ENCODE results near the gene ACTA1. TPM values are rescaled to one million over a fixed set of nuclear protein-coding genes. Genes with fewer than 3 reads are reported as not detected.
A peak's percentile ranks its signal among the peaks of the same experiment; 100 is the strongest.

Gene ACTA1
- total and polyA plus RNA-seq, 10 of the 15 experiments (the other 5 are each of a cell fraction or from before 2014, with no cell fraction given) = 0.05 to 0.35 (median 0.12) TPM; not detected in 7

DNA sequence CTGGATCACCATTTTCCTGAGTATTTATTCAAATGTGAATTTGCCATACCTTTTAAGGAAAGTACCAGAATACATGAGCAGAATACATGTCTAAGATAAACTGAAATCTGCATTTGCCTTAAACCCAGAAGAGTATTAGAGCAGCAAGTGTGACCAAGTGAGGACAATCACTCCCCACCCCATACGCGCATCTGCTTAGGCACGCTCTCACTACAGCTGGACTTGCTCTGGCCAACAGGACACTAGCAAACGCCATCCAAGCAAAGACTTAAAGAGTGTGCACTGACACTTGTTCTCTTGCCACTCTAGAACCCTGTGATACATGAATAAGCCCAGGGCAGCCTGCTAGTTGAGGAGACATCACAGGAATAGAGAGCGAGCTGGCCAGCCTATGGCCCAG, 48.6 kb upstream of the ACTA1 start (continued):
- no peak for TF ChIP-seq EZH2 (IDR thresholded peaks at IDR 0.05; ENCODE audit: borderline replicate concordance, control insufficient read depth, low read depth, low read length)
- no peak for TF ChIP-seq ZSCAN29 (IDR thresholded peaks at IDR 0.05)

DNA sequence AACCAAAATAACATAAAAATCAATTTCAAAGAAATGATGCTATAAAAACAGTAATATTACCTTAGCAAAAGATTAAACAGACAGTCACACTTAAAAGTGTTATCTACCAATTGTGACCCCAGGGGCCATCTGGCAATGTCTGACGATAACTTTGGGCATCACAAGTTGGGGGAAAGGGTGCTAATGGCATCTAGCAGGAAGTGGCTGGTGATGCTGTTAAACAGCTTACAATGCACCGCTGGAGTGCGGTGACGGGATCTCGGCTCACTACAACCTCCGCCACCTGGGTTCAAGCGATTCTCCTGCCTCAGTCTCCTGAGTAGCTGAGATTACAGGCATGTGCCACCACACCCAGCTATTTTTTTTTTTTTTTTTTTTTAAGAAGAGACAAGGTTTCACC, 46.6 kb upstream of the ACTA1 start:
- Histone ChIP-seq H3K4me2 (ENCODE audit: control insufficient read depth, insufficient read depth) (peak overlapping the region; percentile 46; the same call in 1 of the 2 replicates), H3K4me1 (ENCODE audit: control insufficient read depth, insufficient read depth, low read length) (peaks cover 31% of the 10 kb centered on the region), H3K79me2 (ENCODE audit: control insufficient read depth, insufficient read depth, low read length) (no peaks in the 10 kb centered on the region; the same call in 1 of the 2 replicates), H3K27ac (ENCODE audit: control insufficient read depth, insufficient read depth) (peak overlapping the region; percentile 65), H3K9ac (ENCODE audit: control insufficient read depth, insufficient read depth, low read length) (peak overlapping the region; percentile 45; the same call in 1 of the 2 replicates), H3K27me3 (replicated peaks in 1 of 2; ENCODE audit: control insufficient read depth in 2 of 2, insufficient read depth in 2 of 2, low read length in 1 of 2) (no peaks in the 10 kb centered on the region), H3K9me3 (replicated peaks; ENCODE audit: control insufficient read depth, insufficient read depth, low read length) (no peaks in the 10 kb centered on the region), H4K20me1 (ENCODE audit: control insufficient read depth, insufficient read depth) (no peaks in the 10 kb centered on the region), H3K36me3 (ENCODE audit: control insufficient read depth in 2 of 2, insufficient read depth in 2 of 2, low read length in 1 of 2) (peaks cover 4 to 7% of the 10 kb centered on the region in 2 experiments), H3K4me3 (no peak overlapping the region), H2AFZ (ENCODE audit: control insufficient read depth, low read depth, low read length) (no peak overlapping the region)
- RAD21 ChIA-PET (ENCODE audit: unreplicated experiment) = interaction anchor here (0.7 to 6.5 kb wide), 6 partner anchors 13 to 226 kb away, joined by 3 to 77 read pairs (median 4); no protein-coding TSS in a partner anchor
- FAIRE-seq = no peak
- TF ChIP-seq BRCA1 (IDR thresholded peaks at IDR 0.05; ENCODE audit: low read depth, low read length) (no peak), JUNB (IDR thresholded peaks at IDR 0.05) (0 out of 2 replicates have a peak, but pooled peaks have one; percentile 7), POU2F2 (IDR thresholded peaks at IDR 0.05; ENCODE audit: borderline replicate concordance, low read depth, low read length) (0 out of 3 replicates have a peak, but pooled peaks have one; percentile 2), RELA (IDR thresholded peaks at IDR 0.05; ENCODE audit: borderline replicate concordance, partially characterized antibody) (no peak), ZBTB33 (IDR thresholded peaks at IDR 0.05) (peak; percentile 53; the same call in 1 of the 2 replicates), TCF3 (IDR thresholded peaks at IDR 0.05; ENCODE audit: borderline replicate concordance, insufficient read depth, low read depth, low read length) (0 out of 2 replicates have a peak, but pooled peaks have one; percentile 3), NR2F1 (conservative IDR thresholded peaks at IDR 0.05) (peak; percentile 3; the same call in 1 of the 2 replicates)
- WGBS (ENCODE audit: insufficient coverage, insufficient replicate concordance, low lambda C conversion rate, missing lambda C conversion rate) = 87% methylated on average over 7 of the region's 7 CpGs
- in situ Hi-C loops (cut with MboI) = loop anchor here (5.0 kb wide), 1 partner anchor 223 kb away; no protein-coding TSS in a partner anchor
- DNase-seq (ENCODE audit: low read depth, low spot score) = no peak
- CTCF ChIA-PET = interaction anchor here (0.5 to 7.0 kb wide), 16 partner anchors 9 to 222 kb away, joined by 3 to 214 read pairs (median 6); partner anchors contain the start of gene NUP133
- SMC1A ChIA-PET (ENCODE audit: uncharacterized antibody, unreplicated experiment) = interaction anchor here (0.8 to 5.4 kb wide), 14 partner anchors 12 to 252 kb away, joined by 3 to 121 read pairs (median 4); partner anchors contain the start of gene NUP133
- BruUV-seq (replicated peaks) = no TSS peak
- POLR2A ChIA-PET = interaction anchor here (0.6 to 2.1 kb wide), 8 partner anchors 28 to 952 kb away, joined by 3 to 7 read pairs (median 4); partner anchors contain the start of genes ABCB10 and CCSAP
- peak; percentile 44 for ATAC-seq
- intact Hi-C loops (cut with micrococcal nuclease; ENCODE audit: unreplicated experiment) = loop anchor here (2.0 kb wide), 1 partner anchor 138 kb away; the partner anchor contains the start of gene CCSAP

All from GM12878 (cell line).